DMS53 treated with DMSO at 0.1 percent for 48 hours (cell line): Measurements from ENCODE around the gene SGPP1.
"Not testable (repeated sequence)": the region's sequence is repeated elsewhere in the genome, so short reads cannot be mapped to it uniquely, and the experiment has no call there.

Experiments used
- DNase-seq: peaks from one replicate; lab custom pipeline; 2025; ENCODE audit not compliant: unreplicated experiment; lab: John Stamatoyannopoulos, UW

Gene SGPP1

DNA sequence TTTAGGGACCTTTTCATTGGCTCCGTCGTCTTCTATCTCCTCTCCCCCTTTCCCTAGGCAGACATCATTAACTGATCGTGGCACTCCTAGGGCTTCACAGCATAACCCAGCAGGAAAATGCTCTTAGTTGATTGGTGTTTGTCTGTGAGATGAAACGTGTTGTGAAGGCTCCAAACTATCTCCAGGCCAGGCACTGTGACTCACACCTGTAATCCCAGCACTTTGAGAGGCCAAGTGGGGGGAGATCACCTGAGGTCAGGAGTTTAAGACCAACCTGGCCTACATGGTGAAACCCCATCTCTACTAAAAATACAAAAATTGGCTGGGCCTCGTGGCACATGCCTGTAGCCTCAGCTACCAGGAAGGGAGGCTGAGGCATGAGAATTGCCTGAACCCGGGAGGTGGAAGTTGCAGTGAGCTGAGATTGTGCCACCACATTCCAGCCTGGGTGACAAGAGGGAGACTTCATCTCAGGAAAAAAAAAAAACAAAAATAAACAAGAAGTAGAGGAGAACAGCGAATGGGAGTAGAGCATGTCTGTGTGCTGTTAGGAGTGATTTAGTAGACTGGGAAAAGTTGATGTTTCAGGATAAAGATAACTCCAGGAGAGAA lies 53.9 kb downstream of the SGPP1 start:
- no peak for DNase-seq

DNA sequence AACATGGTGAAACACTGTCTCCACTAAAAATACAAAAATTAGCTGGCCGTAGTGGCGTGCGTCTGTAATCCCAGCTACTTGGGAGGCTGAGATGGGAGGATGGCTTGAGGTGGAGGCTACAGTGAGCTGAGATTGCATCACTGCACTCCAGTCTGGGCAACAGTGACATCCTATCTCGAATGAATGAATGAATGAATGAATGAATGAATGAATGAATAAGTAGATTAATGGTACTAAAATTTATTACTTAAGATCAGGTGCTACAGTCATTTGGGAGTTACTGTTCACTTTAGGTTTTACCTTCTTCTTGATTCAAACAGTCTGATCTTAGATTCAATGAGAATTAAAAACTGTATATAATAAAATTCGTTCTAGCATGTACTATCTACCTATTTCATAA lies 54.6 kb downstream of the SGPP1 start:
- DNase-seq: no peak

DNA sequence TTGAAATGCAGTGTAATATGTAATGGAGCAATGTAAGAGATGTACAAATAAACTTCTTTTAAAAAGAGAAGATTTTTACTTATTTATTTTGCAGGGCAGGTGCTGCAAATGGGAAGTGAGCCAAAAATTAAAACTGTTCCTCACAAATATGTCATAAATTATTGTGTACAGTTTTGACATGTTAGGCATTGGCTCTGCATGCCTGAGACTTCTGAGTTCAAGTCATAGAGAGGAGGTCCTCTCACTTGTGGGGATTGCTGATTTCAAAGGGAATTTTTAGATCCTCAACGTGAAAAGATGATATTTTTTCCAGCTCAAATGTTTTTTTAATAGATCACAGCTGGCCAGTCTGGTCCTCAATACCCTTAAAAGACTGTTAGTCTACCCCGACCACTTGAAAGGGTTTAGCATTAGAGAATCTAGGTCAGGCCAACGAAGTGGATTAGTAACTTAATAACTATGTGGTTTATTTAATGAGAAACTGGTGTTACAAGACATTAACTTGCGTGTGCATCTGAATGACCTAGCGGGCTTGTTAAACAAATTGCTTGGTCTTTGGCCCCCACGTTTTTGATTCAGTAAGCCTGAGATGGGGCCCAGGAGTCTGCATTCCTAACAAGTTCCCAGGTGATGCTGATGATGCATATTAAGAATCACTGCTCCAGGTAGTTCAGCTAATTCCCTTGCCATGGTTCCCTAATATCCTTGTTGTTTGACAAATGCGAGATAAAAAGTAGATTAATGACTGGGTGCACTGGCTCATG lies 55.3 kb downstream of the SGPP1 start:
- no peak for DNase-seq

DNA sequence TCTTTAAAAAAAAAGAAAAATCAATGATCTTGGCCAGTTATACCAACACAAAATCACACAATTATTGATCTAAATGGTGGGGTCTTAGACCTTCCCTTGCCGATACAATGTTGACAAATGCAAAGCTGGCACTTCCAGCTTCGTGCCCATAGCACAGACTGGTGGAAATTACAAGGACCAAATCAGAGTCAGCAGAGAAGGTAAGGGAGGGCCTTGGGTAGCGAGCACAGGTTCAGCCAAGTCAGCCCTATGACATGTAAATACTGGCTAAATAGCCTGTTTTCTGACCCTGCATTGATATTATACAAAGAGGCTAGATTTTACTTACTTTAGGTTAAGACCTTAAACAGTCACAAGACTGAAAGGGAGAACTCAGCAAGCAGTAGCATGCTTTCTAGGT lies 55.9 kb downstream of the SGPP1 start:
- DNase-seq: no peak

DNA sequence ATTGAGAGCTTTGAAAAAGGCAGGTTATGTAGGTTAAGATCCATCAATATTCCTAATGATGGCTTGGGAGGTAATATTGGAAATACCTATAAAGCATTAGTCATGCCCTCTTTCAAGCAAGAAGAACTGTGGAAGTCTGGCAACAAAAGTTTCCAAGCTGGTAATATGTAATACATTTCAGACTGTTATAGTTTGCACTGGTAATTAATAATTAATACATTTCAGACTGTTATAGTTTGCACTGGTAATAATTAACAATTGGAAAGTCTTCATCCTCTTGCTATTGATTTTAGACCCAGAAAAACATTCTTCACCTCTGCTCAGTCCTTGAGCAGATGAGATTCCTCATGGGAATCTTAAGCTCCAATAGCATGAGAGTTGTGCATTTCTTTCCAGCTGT lies 57.2 kb downstream of the SGPP1 start:
- DNase-seq: no peak

DNA sequence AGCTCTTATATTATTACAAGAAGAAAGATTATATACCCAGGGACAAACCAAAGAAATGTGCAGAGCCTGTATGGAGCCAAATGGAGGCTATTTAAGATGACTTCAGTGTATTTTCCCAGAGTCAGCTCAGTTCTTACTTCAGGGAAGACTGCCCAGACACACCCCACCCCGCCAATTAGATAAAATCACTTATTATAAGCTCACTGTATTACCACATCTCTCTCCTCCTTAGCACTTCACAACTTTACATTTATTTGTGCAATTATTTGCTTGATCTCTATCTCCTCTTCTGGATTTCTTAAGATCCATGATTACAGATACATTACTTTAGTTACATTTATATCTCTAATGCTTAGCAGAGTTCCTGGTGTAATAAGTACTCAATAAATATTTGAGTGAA lies 61.5 kb downstream of the SGPP1 start:
- DNase-seq: no peak

DNA sequence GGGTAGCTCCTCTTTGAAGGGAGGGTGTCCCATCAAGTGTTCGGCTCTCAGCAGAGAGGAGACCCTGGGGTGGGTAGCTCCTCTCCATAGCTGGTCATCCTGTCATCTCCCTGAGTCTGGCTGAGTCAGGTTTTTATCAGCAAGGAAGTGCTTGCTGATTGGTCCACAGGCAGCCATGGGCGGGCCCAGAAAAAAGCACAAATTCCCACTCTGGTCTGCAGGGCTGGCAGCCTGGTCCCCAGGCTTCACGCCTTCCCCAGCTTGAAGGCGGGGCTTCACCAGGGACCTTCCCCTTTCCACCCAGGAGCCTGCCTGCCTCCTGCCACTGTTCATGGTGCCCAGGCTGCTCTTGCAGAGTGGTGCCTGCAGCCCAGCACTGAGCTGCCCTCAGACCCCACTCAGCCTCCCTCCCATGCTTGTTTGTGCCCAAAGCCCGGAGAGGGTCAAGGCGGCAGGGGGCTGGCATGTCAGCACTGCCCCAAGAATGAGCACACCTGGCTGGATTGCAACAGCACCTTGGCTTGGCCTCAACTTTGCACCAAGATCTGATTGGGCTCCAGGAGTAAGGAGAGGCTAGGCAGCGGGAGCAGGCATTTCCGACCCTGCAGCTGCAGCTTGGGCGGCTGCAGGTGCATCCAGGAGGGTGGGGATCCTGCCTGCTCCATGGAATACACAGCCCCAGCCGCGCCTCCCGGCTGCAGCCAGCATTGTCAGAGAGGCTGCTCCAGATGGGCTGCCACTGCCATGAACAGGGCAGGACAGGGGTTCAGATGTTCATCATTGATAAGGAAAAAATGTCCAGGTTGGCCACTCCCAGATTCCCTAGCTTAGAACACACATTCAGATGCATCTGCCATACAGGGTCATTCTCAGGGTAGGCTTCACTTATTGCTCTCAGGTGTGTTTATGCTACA lies 64.2 kb downstream of the SGPP1 start:
- DNase-seq: no peak

DNA sequence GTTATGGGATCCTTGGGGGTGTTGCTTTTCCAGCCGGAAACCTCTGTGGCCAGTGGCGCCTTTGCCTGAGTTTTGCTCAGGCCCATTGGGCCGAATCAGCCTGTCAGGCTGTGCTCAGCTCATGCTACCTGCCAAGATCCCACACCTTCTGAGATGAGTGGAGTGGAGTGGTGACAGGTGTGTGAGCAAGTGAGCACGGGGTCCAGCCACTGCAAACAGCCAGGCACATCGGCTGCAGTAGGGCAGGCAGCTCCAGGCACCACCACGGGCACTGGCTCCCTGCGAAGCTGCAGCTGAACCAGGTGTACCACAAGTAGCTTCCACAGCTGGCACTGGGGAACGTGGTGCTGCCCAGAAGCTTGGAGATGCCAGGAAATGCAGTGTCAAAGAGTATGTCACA lies 65.1 kb downstream of the SGPP1 start:
- DNase-seq: no peak

DNA sequence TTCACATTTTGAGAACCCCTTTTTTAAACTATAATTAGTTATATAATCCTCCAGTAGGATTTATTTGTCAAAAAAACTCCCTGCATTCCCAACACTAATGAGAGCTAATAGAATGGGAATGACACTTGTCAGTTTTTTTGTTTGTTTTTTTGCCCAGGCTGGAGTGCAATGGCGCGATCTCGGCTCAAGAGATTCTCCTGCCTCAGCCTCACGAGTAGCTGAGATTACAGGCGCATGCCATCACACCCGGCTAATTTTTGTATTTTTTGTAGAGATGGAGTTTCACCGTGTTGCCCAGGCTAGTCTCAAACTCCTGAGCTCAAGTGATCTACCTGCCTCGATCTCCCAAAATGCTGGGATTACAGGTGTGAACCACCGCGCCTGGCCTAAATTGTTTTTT lies 66.0 kb downstream of the SGPP1 start:
- DNase-seq: not testable (repeated sequence)

DNA sequence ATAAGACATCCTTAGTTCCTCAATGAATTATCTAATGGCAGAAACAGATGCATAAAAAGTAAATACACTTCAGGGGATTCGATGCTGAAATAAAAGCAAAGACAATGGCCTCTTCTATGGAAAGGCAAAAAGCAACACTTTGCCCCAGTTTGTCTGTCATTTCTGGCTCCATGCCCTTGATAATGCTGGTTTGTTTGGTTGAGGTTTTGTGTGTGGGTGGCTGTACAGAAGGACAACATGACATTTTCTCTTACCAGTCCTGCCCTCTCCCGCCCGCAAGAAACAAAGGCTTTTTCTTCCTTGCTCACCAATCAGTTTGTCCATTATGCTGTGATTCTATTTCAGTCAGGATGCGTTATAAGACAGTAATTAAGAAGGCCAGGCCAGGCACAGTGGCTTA lies 68.1 kb downstream of the SGPP1 start:
- DNase-seq: no peak

DNA sequence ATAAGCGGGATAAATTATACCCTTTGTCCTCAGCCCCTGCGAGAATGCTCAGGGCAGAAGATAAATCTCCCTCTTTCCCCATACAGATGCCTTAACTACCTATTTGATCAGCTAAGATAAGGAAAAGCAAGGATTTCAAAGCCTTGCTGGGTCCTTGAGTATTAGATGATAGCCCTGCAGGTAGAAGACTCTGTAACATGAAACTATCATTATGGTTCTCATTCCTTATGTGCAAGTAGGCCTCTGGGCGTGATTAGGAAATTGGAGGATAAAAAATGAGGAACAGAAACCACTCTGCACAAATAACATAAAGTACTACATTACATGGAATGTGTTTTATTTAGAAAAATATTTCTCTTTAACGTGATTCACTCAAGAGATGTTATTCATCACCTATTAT lies 71.7 kb downstream of the SGPP1 start:
- no peak for DNase-seq

DNA sequence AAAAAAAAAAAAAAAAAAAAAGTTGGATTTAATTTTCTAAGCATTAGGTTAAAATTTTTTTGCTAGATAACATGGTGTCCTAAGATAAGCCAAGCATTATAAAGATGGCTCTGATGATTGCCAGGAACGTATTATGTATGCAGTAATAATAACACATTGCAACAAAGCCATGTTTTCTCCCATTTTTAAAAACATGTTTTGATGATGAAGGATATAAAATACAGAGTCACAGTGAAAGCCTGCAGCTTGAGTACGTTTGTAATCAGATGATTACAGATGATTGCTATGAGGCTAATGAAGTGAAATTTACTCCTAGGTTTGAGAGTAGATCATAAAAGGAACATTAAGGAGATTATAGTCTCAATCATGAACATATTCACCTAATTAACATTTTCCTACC lies 72.9 kb downstream of the SGPP1 start:
- no peak for DNase-seq

DNA sequence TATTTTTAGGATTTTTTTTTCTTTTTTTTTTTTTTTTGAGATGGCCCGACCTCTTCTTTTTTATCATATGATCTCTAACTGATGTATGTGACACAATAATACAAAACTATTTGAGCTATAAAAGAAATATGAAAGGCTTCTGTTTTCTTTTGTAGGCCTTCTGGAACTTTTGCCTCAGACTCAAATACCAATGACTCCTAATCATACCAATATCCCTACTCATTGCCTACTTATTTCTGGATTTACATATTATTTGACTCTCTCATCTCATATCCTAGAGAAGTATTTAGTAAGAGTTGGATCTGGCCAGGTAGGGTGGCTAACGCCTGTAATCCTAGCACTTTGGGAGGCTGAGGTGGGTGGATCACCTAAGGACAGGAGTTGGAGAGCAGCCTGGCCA lies 73.5 kb downstream of the SGPP1 start:
- no peak for DNase-seq

DNA sequence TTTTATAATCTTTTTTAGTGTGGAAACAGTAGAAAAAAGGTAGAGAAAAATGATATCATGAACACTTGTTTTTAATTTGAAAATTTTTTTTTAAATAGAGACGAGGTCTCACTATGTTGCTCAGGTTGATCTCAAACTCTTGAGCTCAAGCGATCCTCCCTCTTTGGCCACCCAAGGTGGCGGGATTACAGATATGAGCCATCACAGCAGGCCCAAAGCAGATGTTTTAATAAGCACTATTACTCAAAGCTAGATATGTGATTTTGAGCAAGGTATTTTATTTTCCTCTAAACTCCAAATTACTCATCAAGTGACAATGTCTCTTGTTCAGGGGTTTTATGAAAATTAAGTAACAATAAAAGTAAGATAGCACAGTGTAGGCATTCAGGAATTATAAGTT lies 75.5 kb downstream of the SGPP1 start:
- DNase-seq: no peak

DNA sequence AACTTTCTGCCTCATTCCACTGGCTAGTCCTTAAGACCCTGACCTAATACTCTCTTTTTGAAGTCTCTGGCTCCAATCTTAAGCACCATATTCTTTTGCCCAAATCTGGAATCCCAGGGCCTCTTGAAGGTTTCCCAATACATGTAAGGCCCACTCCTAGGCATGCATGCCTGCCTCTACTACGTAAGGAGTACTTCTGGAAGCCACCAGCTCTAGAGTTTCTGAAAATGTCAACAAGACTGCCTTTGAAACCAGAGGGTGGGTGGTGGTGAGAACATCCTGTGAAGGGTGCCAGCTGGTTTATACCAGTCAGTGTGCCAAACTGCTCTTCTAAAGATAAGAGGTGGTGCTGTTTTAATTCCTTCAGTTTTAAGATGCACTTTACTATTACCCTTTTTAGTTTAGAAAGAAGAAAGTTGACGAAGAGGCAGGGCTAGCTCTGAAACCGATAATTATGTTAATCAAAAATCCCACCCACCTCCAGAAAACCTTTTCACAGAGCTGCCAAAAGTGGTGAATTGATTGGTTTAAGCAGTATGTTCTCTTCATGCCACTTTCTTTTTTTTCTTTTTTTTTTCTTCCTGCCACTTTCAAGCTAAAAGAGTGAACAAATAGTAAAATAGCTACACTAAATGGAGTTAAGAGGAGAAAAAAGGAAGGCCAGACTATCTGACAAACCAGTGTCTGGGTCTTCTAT lies 77.5 kb downstream of the SGPP1 start:
- DNase-seq: no peak

DNA sequence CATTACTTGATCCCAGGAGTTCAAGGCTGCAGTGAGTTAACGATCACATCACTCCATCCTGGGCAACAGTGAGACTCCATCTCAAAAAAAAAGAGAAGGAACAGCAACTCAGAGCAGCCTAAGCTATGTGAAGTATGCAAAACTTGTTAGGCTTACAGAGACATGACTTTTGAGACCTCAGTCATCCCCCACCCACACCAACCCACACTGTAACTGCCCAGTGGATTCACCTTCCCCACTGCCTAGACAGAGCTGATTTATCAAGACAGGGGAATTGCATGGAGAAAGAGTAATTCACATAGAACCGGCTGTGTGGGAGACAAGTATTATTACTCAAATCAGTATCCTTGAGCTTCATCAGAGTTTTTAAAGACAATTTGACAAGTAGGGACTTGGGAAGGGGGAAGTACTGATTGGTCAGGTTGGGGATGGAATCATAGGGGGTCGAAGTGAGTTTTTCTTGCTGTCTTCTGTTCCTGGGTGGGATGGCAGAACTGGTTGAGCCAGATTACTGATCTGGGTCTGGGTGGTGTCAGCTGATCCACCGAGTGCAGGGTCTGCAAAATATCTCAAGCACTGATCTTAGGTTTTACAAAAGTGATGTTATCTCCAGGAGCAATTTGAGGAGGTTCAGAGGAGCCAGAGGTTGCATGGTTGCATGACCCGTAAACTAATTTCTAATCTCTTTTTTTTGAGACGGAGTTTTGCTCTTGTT lies 80.0 kb downstream of the SGPP1 start:
- no peak for DNase-seq

DNA sequence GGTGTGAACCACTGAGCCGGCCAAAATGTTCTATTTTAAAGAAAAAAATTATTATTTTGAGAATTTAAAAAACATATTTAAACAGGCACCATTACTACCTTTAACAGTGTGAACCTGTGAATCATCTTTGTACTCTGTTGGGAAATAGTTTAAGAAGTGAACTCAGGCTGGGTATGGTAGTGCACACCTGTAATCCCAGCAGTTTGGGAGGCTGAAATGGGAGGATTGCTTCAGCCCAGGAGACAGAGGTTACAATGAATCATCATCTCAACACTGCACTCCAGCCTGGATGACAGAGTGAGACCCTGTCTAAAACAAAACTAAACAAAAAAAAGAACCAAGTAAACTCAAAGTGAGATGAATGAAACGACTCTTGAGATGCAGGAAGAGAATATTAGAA lies 83.1 kb downstream of the SGPP1 start:
- no peak for DNase-seq

DNA sequence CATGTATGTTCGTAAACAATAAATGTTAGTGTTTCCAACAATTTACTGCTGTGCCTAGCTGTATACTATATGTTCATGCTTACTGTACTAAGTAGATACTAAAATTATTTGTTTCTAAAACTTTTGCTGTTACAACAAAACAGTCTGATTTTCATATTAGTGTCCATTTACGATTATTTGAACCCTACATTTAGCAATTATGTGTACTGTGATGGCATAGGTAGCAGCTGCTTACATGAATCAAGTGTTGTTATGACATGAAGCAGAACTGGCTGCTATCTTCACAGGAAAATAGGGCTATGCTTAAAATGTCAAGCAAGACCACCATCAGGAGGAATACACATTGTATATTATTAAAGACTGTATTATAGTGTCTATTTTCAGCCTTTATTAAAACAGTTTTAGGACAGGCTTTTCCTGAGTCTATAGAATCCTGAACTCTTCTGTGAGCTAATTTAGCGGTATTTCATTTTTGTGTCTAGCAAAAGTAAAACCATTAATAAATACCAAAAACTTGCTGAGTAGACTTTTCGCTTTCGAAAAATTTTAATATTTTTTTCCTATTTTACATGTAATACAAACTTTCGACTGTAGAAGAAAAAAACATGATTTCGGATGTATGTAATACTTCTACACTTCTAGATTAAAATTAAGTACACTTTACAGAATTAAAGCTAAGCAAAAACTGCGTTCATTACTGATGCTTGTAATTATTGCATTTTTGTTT lies 85.0 kb downstream of the SGPP1 start:
- peak; percentile 2 for DNase-seq

DNA sequence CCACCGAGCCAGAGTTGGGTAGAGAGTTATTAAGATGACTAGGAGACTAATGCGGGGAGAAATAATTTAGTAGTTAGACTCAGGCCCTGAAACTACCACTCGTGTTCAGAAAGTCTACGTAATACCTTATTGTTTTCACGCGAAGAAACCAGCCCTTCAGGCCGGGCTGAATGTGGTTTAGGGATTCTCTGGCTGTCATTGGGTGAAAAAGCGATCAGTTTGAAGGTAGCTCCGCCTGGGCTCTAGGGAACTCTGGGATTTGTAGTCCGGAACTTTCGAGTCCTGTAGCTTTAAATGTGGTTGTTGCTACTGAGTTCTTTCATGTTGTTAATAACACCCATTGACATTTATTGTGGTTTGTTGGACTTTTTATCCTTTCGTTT lies 85.6 kb downstream of the SGPP1 start:
- peak; percentile 89 for DNase-seq
